Measurements from ENCODE around the gene SPAG9.

Gene SPAG9

DNA sequence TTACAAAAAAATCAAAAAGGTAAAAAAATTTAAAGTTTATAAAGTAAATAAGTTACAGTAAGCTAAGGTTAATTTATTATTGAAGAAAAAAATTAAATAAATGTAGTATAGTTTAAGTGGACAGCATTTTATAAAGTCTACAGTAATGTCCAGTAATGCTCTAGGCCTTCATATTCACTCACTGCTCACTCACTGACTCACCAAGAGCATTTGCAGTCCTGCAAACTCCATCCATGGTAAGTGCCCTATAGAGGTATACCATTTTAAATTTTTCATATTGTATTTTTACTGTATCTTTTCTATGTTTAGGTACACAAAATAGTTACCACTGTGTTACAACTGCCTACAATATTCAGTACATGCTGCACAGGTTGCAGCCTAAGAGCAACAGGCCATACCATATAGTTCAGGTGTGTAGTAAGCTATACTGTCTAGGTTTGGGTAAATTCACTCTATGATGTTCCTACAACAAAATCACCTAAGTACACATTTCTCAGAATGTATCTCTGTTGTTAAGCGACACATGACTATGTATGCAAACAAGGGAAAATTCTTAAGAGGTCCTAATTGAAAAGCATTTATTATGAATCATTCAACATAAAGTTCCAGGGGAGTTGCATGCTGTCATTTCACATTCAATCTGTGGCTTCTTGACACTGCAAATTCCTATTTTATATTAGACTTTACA is 92.3 kb downstream of the SPAG9 start:
- Histone ChIP-seq H3K36me3 (ENCODE audit: insufficient read depth, low read length) (peaks cover 7% of the 10 kb centered on the region), H3K27me3 (ENCODE audit: control insufficient read depth, insufficient read depth, low read length) (no peaks in the 10 kb centered on the region), H3K4me2 (ENCODE audit: low read length) (no peak overlapping the region), H3K4me3 (ENCODE audit: low read length) (no peak overlapping the region), H3K9ac (ENCODE audit: low read depth, low read length) (no peak overlapping the region), H3K9me3 (replicated peaks; ENCODE audit: low read length) (no peaks in the 10 kb centered on the region), H3K4me1 (ENCODE audit: control insufficient read depth, insufficient read depth, low read length) (peaks cover 7% of the 10 kb centered on the region)

DNA sequence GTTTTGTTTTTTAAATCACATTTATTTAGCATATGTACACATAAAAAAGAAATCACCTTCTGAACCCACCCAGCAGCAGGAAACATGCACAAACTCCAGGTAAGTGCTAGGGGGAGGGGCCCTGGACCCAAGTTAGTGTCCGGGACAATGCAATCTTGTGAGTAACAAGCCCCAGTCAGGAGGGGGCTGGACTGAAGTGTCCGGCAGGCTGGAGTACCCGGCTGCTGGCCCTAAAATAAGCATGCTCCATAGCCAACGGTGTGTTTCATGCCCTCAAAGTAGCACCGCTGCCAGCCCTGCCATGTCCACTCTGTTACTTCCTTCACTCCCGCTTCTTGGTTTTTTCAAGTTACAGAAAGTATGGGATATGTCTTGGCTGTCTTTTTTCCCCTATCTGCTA is 102.1 kb downstream of the SPAG9 start:
- H3K27me3 ChIP-seq (ENCODE audit: control insufficient read depth, insufficient read depth, low read length): no peaks in the 10 kb centered on the region
- H3K4me3 ChIP-seq (ENCODE audit: low read length): no peak overlapping the region
- no peak overlapping the region for H3K9ac ChIP-seq (ENCODE audit: low read depth, low read length)
- no peak overlapping the region for H3K4me2 ChIP-seq (ENCODE audit: low read length)
- peaks cover 35% of the 10 kb centered on the region for H3K36me3 ChIP-seq (ENCODE audit: insufficient read depth, low read length)
- no peaks in the 10 kb centered on the region for H3K4me1 ChIP-seq (ENCODE audit: control insufficient read depth, insufficient read depth, low read length)
- no peaks in the 10 kb centered on the region for H3K9me3 ChIP-seq (replicated peaks; ENCODE audit: low read length)

DNA sequence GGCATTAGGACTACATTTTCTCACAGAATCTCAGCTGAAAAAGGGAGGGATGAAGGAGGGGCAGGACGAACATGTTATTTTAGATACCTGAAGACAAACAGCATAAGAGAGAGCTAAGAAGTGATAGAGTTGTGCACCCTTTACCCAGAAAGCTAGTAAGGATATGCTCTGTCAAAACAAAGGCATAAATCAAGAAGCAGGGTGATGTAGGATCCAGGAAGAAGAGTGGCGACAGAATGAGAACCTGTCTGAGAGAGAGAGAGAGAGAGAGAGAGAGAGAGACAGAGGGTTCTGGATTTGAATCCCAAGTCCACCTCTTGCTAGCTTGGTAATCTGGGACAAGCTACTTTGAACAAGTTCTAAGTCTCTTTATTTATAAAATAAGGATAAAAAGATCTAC is 103.4 kb downstream of the SPAG9 start:
- H3K9me3 ChIP-seq (replicated peaks; ENCODE audit: low read length): no peaks in the 10 kb centered on the region
- no peak overlapping the region for H3K9ac ChIP-seq (ENCODE audit: low read depth, low read length)
- H3K27me3 ChIP-seq (ENCODE audit: control insufficient read depth, insufficient read depth, low read length): no peaks in the 10 kb centered on the region
- no peaks in the 10 kb centered on the region for H3K4me1 ChIP-seq (ENCODE audit: control insufficient read depth, insufficient read depth, low read length)
- H3K4me2 ChIP-seq (ENCODE audit: low read length): no peak overlapping the region
- no peak overlapping the region for H3K4me3 ChIP-seq (ENCODE audit: low read length)
- peaks cover 39% of the 10 kb centered on the region for H3K36me3 ChIP-seq (ENCODE audit: insufficient read depth, low read length)

DNA sequence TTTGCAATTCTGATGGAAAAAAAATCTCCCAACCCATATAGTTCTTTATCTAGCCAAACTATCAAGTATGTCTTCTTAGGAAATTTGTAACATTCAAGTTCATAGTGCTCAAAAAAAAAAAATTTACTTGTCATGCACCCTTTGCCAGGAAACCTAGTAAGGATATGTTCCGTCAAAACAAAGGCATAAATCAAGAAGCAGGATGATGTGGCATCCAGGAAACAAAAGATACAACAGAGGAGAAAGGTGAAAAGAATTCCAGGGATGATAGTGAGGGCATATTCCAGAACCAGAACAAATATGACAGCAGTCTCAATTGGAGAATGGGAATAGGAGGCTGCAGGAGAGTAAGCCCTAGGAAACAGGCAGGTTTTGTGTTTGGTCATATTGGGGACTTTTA is 104.6 kb downstream of the SPAG9 start:
- H3K36me3 ChIP-seq (ENCODE audit: insufficient read depth, low read length): peaks cover 39% of the 10 kb centered on the region
- H3K4me3 ChIP-seq (ENCODE audit: low read length): no peak overlapping the region
- H3K4me1 ChIP-seq (ENCODE audit: control insufficient read depth, insufficient read depth, low read length): no peaks in the 10 kb centered on the region
- H3K4me2 ChIP-seq (ENCODE audit: low read length): no peak overlapping the region
- H3K9me3 ChIP-seq (replicated peaks; ENCODE audit: low read length): no peaks in the 10 kb centered on the region
- no peaks in the 10 kb centered on the region for H3K27me3 ChIP-seq (ENCODE audit: control insufficient read depth, insufficient read depth, low read length)
- H3K9ac ChIP-seq (ENCODE audit: low read depth, low read length): no peak overlapping the region

DNA sequence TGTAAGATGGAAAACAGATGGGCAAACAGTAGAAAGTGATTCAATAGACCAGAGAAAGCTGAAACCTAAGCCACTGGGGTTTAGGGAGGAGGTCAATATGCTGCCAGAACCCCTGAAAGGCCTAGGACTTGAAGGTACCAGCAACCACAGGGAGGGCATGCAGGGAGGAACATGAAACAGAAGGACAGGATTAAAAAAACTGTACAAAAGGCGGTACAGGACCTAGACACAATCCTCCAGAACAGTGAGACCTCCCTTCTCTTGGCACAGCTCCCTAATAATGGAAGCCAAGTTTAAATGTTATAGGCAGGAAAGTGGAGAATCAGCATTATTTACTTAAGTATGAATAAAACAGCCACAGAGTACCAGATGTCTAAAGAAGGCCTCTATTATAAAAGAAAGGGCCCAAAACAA is 105.5 kb downstream of the SPAG9 start:
- H3K4me3 ChIP-seq (ENCODE audit: low read length): no peak overlapping the region
- no peaks in the 10 kb centered on the region for H3K27me3 ChIP-seq (ENCODE audit: control insufficient read depth, insufficient read depth, low read length)
- H3K4me1 ChIP-seq (ENCODE audit: control insufficient read depth, insufficient read depth, low read length): no peaks in the 10 kb centered on the region
- H3K36me3 ChIP-seq (ENCODE audit: insufficient read depth, low read length): peaks cover 36% of the 10 kb centered on the region
- no peak overlapping the region for H3K4me2 ChIP-seq (ENCODE audit: low read length)
- H3K9ac ChIP-seq (ENCODE audit: low read depth, low read length): no peak overlapping the region
- H3K9me3 ChIP-seq (replicated peaks; ENCODE audit: low read length): no peaks in the 10 kb centered on the region

DNA sequence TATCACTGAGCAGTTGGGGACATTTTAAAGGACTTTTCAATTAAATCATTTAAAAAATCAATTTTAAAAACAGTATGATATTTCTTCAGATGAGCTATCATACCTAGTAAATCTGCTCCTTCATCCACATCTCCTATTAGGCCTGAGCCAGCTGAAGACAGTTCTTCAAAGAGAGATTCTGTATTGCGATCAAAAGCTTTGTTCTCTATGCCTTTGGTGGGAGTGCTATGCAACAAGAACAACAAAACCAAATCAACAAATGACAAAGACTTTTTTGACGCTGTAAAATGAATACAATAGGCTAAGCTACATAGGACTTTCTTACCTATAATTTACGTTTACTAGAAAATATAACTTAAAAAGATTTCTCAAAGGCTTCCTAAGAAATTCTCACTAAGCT is 106.5 kb downstream of the SPAG9 start:
- Histone ChIP-seq H3K4me2 (ENCODE audit: low read length) (no peak overlapping the region), H3K4me3 (ENCODE audit: low read length) (no peak overlapping the region), H3K4me1 (ENCODE audit: control insufficient read depth, insufficient read depth, low read length) (no peaks in the 10 kb centered on the region), H3K36me3 (ENCODE audit: insufficient read depth, low read length) (peaks cover 35% of the 10 kb centered on the region), H3K9ac (ENCODE audit: low read depth, low read length) (no peak overlapping the region), H3K27me3 (ENCODE audit: control insufficient read depth, insufficient read depth, low read length) (no peaks in the 10 kb centered on the region), H3K9me3 (replicated peaks; ENCODE audit: low read length) (no peaks in the 10 kb centered on the region)

DNA sequence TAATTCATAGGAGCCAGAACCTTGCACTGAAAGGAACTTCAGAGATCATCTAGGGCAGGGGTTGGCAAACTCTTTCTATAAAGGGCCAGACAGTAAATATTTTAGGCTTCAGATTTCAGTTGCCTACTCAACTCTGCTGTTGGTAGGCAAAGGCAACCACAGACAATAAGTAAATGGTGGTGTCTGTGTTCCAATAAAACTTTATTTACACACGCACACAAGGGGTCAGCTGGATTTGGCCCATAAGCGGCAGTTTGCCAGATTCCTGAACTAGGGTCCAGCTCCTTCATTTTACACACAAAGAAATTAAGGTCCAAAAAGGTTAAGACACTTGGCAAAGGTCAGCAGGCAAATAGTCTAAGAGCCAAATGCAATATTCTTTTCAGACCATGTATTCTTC is 107.3 kb downstream of the SPAG9 start:
- no peaks in the 10 kb centered on the region for H3K27me3 ChIP-seq (ENCODE audit: control insufficient read depth, insufficient read depth, low read length)
- no peak overlapping the region for H3K4me2 ChIP-seq (ENCODE audit: low read length)
- no peaks in the 10 kb centered on the region for H3K9me3 ChIP-seq (replicated peaks; ENCODE audit: low read length)
- H3K4me1 ChIP-seq (ENCODE audit: control insufficient read depth, insufficient read depth, low read length): no peaks in the 10 kb centered on the region
- peaks cover 29% of the 10 kb centered on the region for H3K36me3 ChIP-seq (ENCODE audit: insufficient read depth, low read length)
- H3K4me3 ChIP-seq (ENCODE audit: low read length): no peak overlapping the region
- no peak overlapping the region for H3K9ac ChIP-seq (ENCODE audit: low read depth, low read length)

DNA sequence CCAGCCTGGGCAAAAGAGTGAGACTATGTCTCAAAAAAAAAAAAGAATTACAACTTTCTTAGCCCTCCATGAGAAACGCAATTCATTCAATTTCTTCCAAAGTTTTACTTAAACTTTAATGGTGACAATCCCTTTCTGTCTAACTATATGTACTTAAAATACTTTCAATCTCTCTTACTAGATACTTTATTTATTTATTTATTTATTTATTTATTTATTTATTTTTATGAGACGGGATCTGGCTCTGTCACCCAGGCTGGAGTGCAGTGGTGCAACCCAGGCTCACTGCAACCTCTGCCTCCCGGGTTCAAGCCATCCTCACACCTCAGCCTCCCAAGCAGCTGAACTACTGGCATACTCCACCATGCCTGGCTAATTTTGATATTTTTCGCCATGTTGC is 108.1 kb downstream of the SPAG9 start:
- Histone ChIP-seq H3K4me2 (ENCODE audit: low read length) (no peak overlapping the region), H3K36me3 (ENCODE audit: insufficient read depth, low read length) (peaks cover 32% of the 10 kb centered on the region), H3K4me1 (ENCODE audit: control insufficient read depth, insufficient read depth, low read length) (no peaks in the 10 kb centered on the region), H3K4me3 (ENCODE audit: low read length) (no peak overlapping the region), H3K9ac (ENCODE audit: low read depth, low read length) (no peak overlapping the region), H3K27me3 (ENCODE audit: control insufficient read depth, insufficient read depth, low read length) (no peaks in the 10 kb centered on the region), H3K9me3 (replicated peaks; ENCODE audit: low read length) (no peaks in the 10 kb centered on the region)

DNA sequence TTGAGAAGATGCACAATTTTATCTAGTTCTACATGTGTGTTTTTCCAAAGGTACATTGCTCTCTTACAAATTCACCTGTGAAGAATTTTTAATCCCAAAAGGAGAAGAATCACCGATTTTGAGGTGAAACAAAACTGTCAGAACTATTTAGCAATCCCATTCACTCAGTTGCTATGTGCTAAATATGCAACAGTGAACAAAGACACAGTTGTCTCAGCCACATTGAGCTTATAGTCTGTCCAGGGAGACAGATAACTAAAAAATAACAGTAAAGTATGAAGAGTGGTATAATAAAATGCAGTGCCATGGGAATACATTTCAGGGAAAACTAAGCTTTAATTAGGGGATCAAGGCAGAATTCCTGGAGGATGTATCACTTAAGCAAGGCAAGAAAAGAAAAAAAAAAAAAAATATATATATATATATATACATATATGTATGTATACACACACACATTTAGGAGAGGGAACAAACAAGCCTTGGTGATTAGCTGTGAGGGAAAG is 110.4 kb downstream of the SPAG9 start:
- Histone ChIP-seq H3K9me3 (replicated peaks; ENCODE audit: low read length) (no peaks in the 10 kb centered on the region), H3K4me1 (ENCODE audit: control insufficient read depth, insufficient read depth, low read length) (no peaks in the 10 kb centered on the region), H3K27me3 (ENCODE audit: control insufficient read depth, insufficient read depth, low read length) (no peaks in the 10 kb centered on the region), H3K4me2 (ENCODE audit: low read length) (no peak overlapping the region), H3K9ac (ENCODE audit: low read depth, low read length) (no peak overlapping the region), H3K36me3 (ENCODE audit: insufficient read depth, low read length) (peaks cover 41% of the 10 kb centered on the region), H3K4me3 (ENCODE audit: low read length) (no peak overlapping the region)

DNA sequence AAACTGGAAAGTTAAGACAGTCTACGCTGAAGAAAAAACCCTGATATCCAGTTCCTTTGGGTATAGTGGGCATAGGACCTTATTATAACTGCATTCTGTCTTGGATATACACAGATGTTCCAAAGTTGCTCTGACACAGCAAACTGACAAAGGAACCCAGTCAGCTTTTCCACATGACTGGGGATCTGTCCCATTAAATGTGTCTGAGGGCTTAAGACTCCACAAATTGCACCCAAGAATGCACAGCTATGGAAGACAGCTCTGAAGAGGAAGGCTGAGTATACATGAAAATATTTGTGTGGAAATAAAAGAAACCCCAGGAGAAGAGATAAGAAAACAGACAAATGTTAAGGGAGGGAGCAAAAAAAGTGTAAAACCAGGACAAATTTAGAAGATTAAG is 114.1 kb downstream of the SPAG9 start:
- no peaks in the 10 kb centered on the region for H3K9me3 ChIP-seq (replicated peaks; ENCODE audit: low read length)
- no peaks in the 10 kb centered on the region for H3K27me3 ChIP-seq (ENCODE audit: control insufficient read depth, insufficient read depth, low read length)
- H3K4me2 ChIP-seq (ENCODE audit: low read length): no peak overlapping the region
- peaks cover 4% of the 10 kb centered on the region for H3K4me1 ChIP-seq (ENCODE audit: control insufficient read depth, insufficient read depth, low read length)
- H3K4me3 ChIP-seq (ENCODE audit: low read length): no peak overlapping the region
- H3K36me3 ChIP-seq (ENCODE audit: insufficient read depth, low read length): peaks cover 48% of the 10 kb centered on the region
- H3K9ac ChIP-seq (ENCODE audit: low read depth, low read length): no peak overlapping the region

DNA sequence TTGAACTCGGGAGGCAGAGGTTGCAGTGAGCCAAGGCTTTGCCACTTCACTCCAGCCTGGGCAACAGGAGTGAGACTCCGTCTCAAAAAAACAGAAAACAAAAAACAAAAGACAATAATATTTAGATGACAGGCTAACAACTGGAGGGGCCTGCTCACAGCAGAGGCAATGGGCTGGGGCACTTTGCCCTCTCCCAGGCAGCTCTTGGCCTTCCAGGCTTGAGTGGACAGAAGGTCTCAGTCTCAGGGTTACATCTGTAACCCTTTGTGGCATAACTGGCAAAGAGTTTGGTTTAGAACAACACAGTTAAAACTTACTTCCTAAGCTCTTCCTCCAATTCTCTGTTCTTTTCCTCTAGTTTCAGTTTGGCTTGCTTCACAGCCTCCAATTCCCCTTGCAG is 114.9 kb downstream of the SPAG9 start:
- H3K9ac ChIP-seq (ENCODE audit: low read depth, low read length): no peak overlapping the region
- H3K27me3 ChIP-seq (ENCODE audit: control insufficient read depth, insufficient read depth, low read length): no peaks in the 10 kb centered on the region

DNA sequence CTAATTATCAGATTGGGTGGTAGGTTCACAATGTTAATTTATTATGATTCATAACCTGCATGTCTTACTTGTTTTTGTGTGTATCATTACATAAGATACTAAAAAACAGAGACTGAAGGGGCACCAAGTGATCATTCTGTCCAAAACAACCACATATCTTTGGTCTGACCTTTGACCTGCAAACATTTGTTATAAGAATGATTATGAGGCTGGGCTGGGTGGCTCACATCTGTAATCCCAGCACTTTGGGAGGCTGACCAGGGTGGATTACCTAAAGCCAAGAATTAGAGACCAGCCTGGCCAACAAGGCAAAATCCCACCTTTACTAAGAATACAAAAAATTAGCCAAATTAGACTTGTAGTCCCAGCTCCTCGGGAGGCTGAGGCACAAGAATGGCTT is 116.4 kb downstream of the SPAG9 start:
- Histone ChIP-seq H3K4me3 (ENCODE audit: low read length) (no peak overlapping the region), H3K36me3 (ENCODE audit: insufficient read depth, low read length) (peaks cover 52% of the 10 kb centered on the region), H3K4me2 (ENCODE audit: low read length) (no peak overlapping the region), H3K9ac (ENCODE audit: low read depth, low read length) (no peak overlapping the region), H3K4me1 (ENCODE audit: control insufficient read depth, insufficient read depth, low read length) (peaks cover 4% of the 10 kb centered on the region), H3K27me3 (ENCODE audit: control insufficient read depth, insufficient read depth, low read length) (no peaks in the 10 kb centered on the region), H3K9me3 (replicated peaks; ENCODE audit: low read length) (no peaks in the 10 kb centered on the region)

More for the DNA sequence above, 114.9 kb downstream of the SPAG9 start:
- no peak overlapping the region for H3K4me2 ChIP-seq (ENCODE audit: low read length)
- H3K4me3 ChIP-seq (ENCODE audit: low read length): no peak overlapping the region
- peaks cover 4% of the 10 kb centered on the region for H3K4me1 ChIP-seq (ENCODE audit: control insufficient read depth, insufficient read depth, low read length)
- H3K9me3 ChIP-seq (replicated peaks; ENCODE audit: low read length): no peaks in the 10 kb centered on the region
- H3K36me3 ChIP-seq (ENCODE audit: insufficient read depth, low read length): peaks cover 50% of the 10 kb centered on the region
